ENCODE data around the gene INVS. TPM values are rescaled to one million over a fixed set of nuclear protein-coding genes. Genes with fewer than 3 reads are reported as not detected.
"Not testable (repeated sequence)": the region's sequence is repeated elsewhere in the genome, so short reads cannot be mapped to it uniquely, and the experiment has no call there.

Gene INVS
- total RNA-seq, 4 donors from 2014 or later: 8.3 to 14.4 (median 10.8) TPM

DNA sequence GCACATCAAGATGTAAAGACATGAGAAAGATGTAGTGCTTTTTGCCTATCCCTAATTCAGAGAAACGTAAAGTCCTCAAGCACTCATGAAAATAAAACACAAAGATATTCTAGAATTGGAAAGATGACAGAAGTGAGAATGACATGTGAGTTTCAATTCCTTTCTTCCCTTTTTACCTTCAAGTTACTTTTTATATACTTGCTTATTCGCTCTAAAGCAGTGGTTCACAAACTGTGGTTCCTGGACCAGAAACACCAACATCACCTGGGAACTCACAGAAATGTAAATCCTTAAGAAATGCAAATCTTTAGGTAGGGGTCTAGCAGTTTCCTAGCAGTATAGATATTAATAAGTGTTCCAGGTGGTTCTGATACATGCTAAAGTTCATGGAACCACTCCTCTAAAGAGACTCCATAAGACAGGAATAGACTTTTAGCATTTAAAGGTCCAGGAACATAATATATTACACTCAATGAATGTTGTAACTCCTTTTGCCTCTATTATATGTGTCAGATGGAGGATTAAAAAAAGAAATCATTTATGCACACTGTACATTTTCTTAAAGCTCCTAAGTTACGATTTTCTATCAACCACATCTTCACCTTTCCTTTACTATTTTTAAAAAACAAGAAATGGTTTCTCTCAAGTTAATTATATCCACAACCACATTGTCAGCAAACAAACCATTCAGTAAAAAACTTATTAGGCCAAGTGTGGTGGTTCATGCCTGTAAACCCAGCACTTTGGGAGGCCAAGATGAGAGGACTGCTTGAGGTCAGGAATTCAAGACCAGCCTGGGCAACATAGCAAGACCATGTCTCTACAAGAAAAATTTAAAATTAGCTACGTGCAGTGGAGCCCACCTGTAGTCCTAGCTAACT lies 40.1 kb upstream of the INVS start:
- DNase-seq (ENCODE audit: low spot score in 2 of 2): no peak
- intact Hi-C loops (cut with DNase I; ENCODE audit: low total_unique reads): no loop called here
- 93% methylated on average over 4 of the region's 4 CpGs for WGBS, 2 donors
- TF ChIP-seq, protein P1, sequence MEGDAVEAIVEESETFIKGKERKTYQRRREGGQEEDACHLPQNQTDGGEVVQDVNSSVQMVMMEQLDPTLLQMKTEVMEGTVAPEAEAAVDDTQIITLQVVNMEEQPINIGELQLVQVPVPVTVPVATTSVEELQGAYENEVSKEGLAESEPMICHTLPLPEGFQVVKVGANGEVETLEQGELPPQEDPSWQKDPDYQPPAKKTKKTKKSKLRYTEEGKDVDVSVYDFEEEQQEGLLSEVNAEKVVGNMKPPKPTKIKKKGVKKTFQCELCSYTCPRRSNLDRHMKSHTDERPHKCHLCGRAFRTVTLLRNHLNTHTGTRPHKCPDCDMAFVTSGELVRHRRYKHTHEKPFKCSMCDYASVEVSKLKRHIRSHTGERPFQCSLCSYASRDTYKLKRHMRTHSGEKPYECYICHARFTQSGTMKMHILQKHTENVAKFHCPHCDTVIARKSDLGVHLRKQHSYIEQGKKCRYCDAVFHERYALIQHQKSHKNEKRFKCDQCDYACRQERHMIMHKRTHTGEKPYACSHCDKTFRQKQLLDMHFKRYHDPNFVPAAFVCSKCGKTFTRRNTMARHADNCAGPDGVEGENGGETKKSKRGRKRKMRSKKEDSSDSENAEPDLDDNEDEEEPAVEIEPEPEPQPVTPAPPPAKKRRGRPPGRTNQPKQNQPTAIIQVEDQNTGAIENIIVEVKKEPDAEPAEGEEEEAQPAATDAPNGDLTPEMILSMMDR (IDR thresholded peaks at IDR 0.05): no peak
- TF ChIP-seq POLR2A (IDR thresholded peaks at IDR 0.05): no peak
- H3K4me3 ChIP-seq (ENCODE audit: low read depth, poor library complexity, severe bottlenecking): no peak overlapping the region

DNA sequence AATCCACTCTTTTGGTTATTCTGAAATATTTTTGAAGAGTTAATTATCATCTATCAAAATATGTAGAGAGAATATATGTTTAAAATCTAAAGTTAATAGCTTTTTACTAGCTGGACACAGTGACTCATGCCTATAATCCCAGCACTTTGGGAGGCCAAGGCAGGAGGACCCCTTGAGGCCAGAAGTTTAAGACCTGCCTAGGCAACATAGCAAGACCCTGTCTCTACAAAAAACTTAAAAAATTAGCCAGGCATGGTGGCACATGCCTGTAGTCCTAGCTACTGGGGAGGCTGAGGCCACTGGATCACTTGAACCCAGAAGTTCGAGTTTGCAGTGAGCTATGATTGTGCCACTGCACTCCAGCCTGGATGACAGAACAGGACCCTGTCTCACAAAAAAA lies 36.4 kb upstream of the INVS start:
- 78 to 85% methylated on average over 1 of the region's 1 CpG for WGBS, 2 donors
- DNase-seq (ENCODE audit: low spot score in 2 of 2); intact Hi-C loops (cut with DNase I; ENCODE audit: low total_unique reads); H3K4me3 ChIP-seq (ENCODE audit: low read depth, poor library complexity, severe bottlenecking): not testable (repeated sequence)

DNA sequence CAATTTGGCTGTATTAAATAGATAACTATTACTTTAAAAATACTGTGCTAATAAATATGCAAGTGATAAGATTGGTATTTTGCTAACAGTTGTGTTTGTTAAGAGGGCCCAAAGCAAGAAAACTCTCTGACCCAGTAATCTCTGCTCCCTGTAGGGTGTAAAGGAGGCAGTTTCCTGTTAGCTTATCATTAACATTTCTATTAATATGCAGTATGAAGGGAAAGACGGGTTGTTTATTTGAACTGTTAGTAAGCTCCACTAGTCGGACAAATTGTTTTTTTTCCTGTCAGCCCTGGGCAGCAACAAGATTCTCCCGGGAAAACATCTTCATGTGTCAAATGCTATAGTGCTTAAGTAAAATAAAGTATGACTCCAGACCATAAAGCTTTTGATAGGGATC lies 35.9 kb upstream of the INVS start:
- DNase-seq (ENCODE audit: low spot score in 2 of 2): no peak
- no peak for TF ChIP-seq POLR2A (IDR thresholded peaks at IDR 0.05)
- TF ChIP-seq, protein P1 (IDR thresholded peaks at IDR 0.05): no peak
- no peak overlapping the region for H3K4me3 ChIP-seq (ENCODE audit: low read depth, poor library complexity, severe bottlenecking)
- 56 to 58% methylated on average over 3 of the region's 3 CpGs for WGBS, 2 donors
- intact Hi-C loops (cut with DNase I; ENCODE audit: low total_unique reads): no loop called here

DNA sequence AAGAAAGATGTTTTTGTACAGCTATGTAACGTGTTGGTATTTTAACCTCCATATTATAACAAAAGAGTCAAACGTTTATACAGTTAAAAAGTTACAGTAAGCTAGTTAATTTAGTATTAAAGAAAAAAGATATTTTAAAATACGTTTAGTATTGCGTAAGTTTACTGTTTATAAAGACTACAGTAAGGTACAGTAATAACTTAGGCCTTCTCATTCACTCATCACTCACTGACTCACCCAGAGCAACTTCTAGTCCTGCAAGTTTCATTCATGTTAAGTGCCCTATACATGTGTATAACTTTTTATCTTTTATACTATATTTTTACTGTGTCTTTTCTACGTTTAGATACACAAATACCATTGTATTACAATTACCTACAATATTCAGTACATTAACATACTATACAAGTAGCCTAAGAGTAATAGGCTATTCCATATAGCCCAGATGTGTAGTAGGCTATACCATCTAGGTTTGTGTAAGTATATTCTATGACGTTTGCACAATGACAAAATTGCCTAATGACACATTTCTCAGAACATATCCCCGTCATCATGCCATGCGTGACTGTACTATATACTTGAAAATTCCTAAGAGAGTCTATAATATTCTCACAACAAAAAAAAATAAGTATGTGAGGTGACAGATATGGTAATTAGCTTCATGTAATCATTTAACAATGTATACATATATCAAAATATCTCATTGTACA lies 34.0 kb upstream of the INVS start:
- DNase-seq (ENCODE audit: low spot score in 2 of 2): no peak
- H3K4me3 ChIP-seq (ENCODE audit: low read depth, poor library complexity, severe bottlenecking): no peak overlapping the region
- intact Hi-C loops (cut with DNase I; ENCODE audit: low total_unique reads): no loop called here
- 78 to 81% methylated on average over 8 of the region's 8 CpGs for WGBS, 2 donors
- TF ChIP-seq, protein P1 (IDR thresholded peaks at IDR 0.05): no peak
- no peak for TF ChIP-seq POLR2A (IDR thresholded peaks at IDR 0.05)

DNA sequence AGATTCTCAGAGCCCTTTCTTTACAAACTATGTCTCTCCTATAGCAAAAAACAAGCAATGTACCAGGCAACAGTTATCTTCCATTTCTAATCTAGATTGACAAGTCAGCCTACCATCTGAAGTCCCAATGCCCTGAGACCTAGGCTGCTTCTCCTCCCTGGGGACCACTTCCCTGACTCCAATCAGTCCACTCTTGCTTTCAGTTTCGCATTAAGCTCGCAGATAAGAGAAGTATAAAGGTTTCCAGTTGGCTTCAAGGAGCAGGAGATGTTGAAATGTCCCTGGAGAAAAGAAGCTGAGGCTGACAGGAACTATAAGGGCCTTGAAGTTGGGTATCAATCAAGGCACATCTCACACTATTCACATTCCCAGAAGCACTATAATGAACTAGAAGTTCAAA lies 32.5 kb upstream of the INVS start:
- WGBS, 2 donors: 53 to 65% methylated on average over 2 of the region's 2 CpGs
- intact Hi-C loops (cut with DNase I; ENCODE audit: low total_unique reads): no loop called here
- no peak overlapping the region for H3K4me3 ChIP-seq (ENCODE audit: low read depth, poor library complexity, severe bottlenecking)
- no peak for DNase-seq (ENCODE audit: low spot score in 2 of 2)
- no peak for TF ChIP-seq POLR2A (IDR thresholded peaks at IDR 0.05)
- TF ChIP-seq, protein P1 (IDR thresholded peaks at IDR 0.05): no peak

DNA sequence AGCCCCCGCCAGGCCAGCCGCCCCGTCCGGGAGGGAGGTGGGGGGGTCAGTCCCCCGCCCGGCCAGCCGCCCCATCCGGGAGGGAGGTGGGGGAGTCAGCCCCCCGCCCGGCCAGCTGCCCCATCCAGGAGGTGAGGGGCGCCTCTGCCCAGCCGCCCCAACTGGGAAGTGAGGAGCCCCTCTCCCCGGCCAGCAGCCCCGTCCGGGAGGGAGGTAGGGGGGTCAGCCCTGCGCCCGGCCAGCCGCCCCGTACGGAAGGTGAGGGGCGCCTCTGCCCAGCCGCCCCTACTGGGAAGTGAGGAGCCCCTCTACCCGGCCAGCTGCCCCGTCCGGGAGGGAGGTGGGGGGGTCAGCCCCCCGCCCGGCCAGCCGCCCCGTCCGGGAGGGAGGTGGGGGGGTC lies 31.1 kb upstream of the INVS start:
- DNase-seq (ENCODE audit: low spot score in 2 of 2); H3K4me3 ChIP-seq (ENCODE audit: low read depth, poor library complexity, severe bottlenecking); intact Hi-C loops (cut with DNase I; ENCODE audit: low total_unique reads): not testable (repeated sequence)
- WGBS, 2 donors: no CpG with 5 or more reads among the region's 30 CpGs

DNA sequence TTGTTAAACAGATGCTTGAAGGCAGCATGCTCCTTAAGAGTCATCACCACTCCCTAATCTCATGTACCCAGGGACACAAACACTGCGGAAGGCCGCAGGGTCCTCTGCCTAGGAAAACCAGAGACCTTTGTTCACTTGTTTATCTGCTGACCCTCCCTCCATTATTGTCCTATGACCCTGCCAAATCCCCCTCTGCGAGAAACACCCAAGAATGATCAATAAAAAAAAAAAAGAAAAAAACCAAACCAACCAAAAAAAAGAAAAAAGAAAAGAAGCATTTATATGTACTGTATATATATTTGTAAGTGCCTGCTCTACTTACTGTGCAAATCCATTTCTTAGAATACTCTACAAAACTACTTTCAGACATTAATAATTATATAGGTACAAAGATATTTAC lies 30.0 kb upstream of the INVS start:
- DNase-seq (ENCODE audit: low spot score in 2 of 2); intact Hi-C loops (cut with DNase I; ENCODE audit: low total_unique reads); H3K4me3 ChIP-seq (ENCODE audit: low read depth, poor library complexity, severe bottlenecking): not testable (repeated sequence)
- WGBS, 2 donors: 89 to 92% methylated on average over 1 of the region's 3 CpGs
